ENCODE results near the gene MAP2K3.

DNA sequence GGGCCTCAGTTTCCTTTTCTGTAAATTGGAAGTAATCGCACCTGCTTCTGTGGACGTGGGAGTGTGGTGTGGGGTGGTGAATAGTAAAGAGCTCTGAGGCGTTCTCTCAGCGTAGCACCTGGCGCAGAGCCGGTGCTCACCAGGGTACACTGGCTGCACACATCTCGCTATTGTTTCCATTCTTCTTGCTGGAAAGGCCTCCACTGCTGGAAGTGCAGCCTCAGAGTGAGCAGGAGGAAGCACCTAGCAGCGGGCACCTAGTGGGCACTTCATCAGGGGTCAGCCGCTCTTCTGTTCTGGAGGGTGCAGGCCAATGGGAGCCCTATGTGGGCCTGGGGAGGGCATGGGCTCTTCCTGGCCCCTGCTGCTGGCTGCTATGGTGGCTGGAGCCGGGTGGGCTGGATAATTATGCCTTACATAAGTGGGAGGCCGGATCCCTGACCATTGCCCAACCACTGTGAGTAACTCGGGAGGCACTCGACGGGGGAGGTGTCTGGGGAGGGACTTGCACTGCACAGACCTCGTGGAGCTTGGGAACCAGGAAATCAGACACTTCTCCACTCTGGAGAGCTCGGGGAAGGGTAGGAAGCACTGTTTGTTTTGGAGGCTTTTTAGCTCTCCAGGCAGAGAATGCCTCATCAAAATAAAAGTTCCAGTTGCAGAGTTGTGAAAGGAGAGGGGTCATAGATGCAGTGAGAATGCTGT, 1.7 kb downstream of the MAP2K3 start:
- peak; percentile 11; the same call in 1 of the 2 replicates for TF ChIP-seq TAF1 (IDR thresholded peaks at IDR 0.05; ENCODE audit: borderline replicate concordance, insufficient read depth, low read length)
- TF ChIP-seq POLR2AphosphoS5 (IDR thresholded peaks at IDR 0.05; ENCODE audit: low read depth, low read length) = 0 out of 2 replicates have a peak, but pooled peaks have one; percentile 39
- TF ChIP-seq SIN3A (IDR thresholded peaks at IDR 0.05; ENCODE audit: borderline replicate concordance, insufficient read depth, low read length) = peak; percentile 97
- TF ChIP-seq, protein P1, sequence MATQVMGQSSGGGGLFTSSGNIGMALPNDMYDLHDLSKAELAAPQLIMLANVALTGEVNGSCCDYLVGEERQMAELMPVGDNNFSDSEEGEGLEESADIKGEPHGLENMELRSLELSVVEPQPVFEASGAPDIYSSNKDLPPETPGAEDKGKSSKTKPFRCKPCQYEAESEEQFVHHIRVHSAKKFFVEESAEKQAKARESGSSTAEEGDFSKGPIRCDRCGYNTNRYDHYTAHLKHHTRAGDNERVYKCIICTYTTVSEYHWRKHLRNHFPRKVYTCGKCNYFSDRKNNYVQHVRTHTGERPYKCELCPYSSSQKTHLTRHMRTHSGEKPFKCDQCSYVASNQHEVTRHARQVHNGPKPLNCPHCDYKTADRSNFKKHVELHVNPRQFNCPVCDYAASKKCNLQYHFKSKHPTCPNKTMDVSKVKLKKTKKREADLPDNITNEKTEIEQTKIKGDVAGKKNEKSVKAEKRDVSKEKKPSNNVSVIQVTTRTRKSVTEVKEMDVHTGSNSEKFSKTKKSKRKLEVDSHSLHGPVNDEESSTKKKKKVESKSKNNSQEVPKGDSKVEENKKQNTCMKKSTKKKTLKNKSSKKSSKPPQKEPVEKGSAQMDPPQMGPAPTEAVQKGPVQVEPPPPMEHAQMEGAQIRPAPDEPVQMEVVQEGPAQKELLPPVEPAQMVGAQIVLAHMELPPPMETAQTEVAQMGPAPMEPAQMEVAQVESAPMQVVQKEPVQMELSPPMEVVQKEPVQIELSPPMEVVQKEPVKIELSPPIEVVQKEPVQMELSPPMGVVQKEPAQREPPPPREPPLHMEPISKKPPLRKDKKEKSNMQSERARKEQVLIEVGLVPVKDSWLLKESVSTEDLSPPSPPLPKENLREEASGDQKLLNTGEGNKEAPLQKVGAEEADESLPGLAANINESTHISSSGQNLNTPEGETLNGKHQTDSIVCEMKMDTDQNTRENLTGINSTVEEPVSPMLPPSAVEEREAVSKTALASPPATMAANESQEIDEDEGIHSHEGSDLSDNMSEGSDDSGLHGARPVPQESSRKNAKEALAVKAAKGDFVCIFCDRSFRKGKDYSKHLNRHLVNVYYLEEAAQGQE (IDR thresholded peaks at IDR 0.05; ENCODE audit: insufficient read depth in 1 of 2, low read depth in 2 of 2, low read length in 2 of 2) = no peak; a peak in 1 of 4 replicates
